Neutrophil (primary cell): ENCODE measurements around the gene P3H3.

Experiments used
- H3K27ac ChIP-seq: fragments of 200-600 bp; sonication (generic); 2 replicates; pipeline ENCODE4 v1.5.1; 2016; ENCODE audit warnings: mild to moderate bottlenecking, moderate library complexity
- H3K27me3 ChIP-seq: fragments of 200-600 bp; sonication (generic); 2 replicates; pipeline ENCODE4 v1.6.0; 2016; ENCODE audit warnings: mild to moderate bottlenecking
- H3K36me3 ChIP-seq: fragments of 200-600 bp; sonication (generic); 2 replicates; pipeline ENCODE4 v1.5.1; 2017
- H3K4me1 ChIP-seq, 2 experiments: fragments of 200-600 bp in 1 of 2; sonication (generic) in 1 of 2; 1 replicate in 1 of 2; 2 replicates in 1 of 2; pipeline versions ENCODE4 v1.5.1 to v1.6.1; 2013 to 2016; ENCODE audit warnings: low read depth in 1 of 2, low read length in 1 of 2, mild to moderate bottlenecking in 1 of 2, moderate library complexity in 1 of 2; ENCODE audit not compliant: control insufficient read depth in 1 of 2, insufficient read depth in 1 of 2
- H3K4me3 ChIP-seq, 2 experiments: fragments of 200-600 bp in 1 of 2; sonication (generic) in 1 of 2; 1 replicate in 1 of 2; 2 replicates in 1 of 2; pipeline ENCODE4 v1.5.1; 2013 to 2016; ENCODE audit warnings: low read depth in 1 of 2, low read length in 1 of 2, mild to moderate bottlenecking in 1 of 2, moderate library complexity in 1 of 2
- H3K9me3 ChIP-seq: fragments of 200-600 bp; sonication (generic); 2 replicates; pipeline ENCODE4 v1.5.1; 2016
- CTCF ChIP-seq: fragments of 200-600 bp; sonication (generic); IDR thresholded peaks from 2 replicates; pipeline ENCODE4 v1.5.1; 2016; ENCODE audit warnings: antibody characterized with exemption

The P3H3 gene

GRCh38 chr12:6795088-6795487 lies 33.1 kb upstream of the P3H3 start:
- Histone ChIP-seq H3K36me3 (no peaks in the 10 kb centered on the region), H3K27ac (no peak overlapping the region), H3K9me3 (no peaks in the 10 kb centered on the region), H3K4me1 (peaks cover 16 to 22% of the 10 kb centered on the region in 2 experiments), H3K4me3 (no peak overlapping the region), H3K27me3 (no peaks in the 10 kb centered on the region)
- TF ChIP-seq CTCF = no peak

DNA sequence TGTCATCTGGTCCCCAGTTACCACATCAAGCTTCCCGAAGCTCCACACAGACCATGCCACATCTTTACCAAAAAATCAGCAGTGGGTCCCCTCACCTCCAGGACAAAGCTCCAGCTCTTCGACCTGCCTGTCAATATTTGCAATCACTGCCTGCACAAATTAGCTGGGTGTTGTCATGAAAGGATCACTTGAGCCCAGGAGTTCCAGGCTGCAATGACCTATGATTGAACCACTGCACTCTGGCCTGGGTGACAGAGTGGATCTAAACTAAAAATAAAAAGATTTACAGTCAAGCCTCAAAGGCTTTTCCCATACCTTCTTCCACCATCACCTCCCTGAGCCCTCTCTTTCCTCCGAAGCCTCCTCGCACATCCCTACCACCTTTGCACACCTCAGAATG lies 31.6 kb upstream of the P3H3 start:
- no peaks in the 10 kb centered on the region for H3K36me3 ChIP-seq

DNA sequence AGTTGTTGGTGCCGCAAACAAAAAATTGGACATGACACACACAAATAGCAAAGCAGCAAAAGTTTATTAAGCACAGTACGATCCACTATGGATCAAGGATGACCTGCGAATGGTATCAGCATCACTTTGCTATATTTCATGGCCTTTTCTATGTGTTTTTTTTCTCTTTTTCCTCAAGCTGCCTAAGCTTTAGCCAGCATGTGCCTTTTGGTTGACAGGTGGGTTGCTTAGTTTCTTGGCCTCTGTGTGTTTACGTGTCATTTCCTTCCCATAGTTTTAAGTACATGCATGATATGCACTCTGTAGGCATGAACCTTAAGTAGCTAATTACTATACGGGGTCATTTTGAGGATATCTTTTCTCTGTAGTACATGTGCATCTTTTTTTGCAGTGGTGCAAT lies 29.1 kb upstream of the P3H3 start:
- Histone ChIP-seq H3K4me1 (no peaks in the 10 kb centered on the region), H3K36me3 (no peaks in the 10 kb centered on the region), H3K9me3 (no peaks in the 10 kb centered on the region), H3K4me3 (no peak overlapping the region), H3K27me3 (no peaks in the 10 kb centered on the region), H3K27ac (no peak overlapping the region)
- TF ChIP-seq CTCF = no peak

More for the DNA sequence above, 31.6 kb upstream of the P3H3 start:
- TF ChIP-seq CTCF = no peak
- Histone ChIP-seq H3K27me3 (no peaks in the 10 kb centered on the region), H3K4me3 (no peak overlapping the region), H3K27ac (no peak overlapping the region), H3K9me3 (no peaks in the 10 kb centered on the region), H3K4me1 (peaks cover 16 to 20% of the 10 kb centered on the region in 2 experiments)

DNA sequence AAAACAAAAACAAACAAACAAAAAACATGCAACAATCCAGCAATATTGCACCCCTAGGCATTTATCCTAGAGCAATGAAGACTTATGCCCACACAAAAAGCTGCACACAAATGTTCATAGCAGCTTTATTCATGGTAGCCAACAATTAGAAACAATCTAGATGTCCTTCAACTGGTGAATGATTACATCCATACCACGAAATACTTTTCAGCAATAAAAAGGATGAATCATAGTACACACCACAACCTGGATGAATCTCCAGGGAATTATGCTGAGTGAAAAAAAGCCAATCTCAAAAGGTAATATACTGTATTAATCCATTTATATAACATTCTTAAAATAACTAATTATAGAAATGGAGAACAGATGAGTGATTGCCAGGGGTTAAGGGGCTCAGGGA lies 21.0 kb upstream of the P3H3 start:
- no peak overlapping the region for H3K27ac ChIP-seq
- no peaks in the 10 kb centered on the region for H3K9me3 ChIP-seq
- H3K36me3 ChIP-seq = no peaks in the 10 kb centered on the region
- H3K27me3 ChIP-seq = no peaks in the 10 kb centered on the region
- H3K4me3 ChIP-seq = no peak overlapping the region
- H3K4me1 ChIP-seq = no peaks in the 10 kb centered on the region
- TF ChIP-seq CTCF = no peak

DNA sequence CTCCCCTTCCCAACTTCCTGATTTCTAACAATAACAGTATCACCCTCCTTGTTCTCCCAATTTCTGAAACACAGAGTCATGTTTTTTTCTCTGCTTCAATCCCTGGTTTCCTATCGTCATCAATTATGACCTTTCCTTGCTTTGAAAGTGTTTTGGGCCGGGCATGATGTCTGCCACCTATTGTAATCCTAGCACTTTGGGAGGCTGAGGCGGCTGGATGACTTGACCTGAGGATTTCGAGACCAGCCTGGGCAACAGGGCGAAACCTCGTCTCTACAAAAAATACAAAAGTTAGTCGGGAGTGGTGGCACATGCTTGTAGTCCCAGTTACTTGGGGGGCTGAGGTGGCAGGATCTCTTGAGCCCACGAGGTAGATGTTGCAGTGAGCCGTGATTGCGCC lies 19.2 kb upstream of the P3H3 start:
- no peaks in the 10 kb centered on the region for H3K27me3 ChIP-seq
- no peaks in the 10 kb centered on the region for H3K36me3 ChIP-seq
- TF ChIP-seq CTCF = no peak
- H3K4me3 ChIP-seq = no peak overlapping the region
- no peak overlapping the region for H3K27ac ChIP-seq
- H3K4me1 ChIP-seq = no peaks in the 10 kb centered on the region
- no peaks in the 10 kb centered on the region for H3K9me3 ChIP-seq

GRCh38 chr12:6810758-6811157 lies 17.4 kb upstream of the P3H3 start:
- no peaks in the 10 kb centered on the region for H3K9me3 ChIP-seq
- no peak overlapping the region for H3K27ac ChIP-seq
- H3K27me3 ChIP-seq = no peaks in the 10 kb centered on the region
- TF ChIP-seq CTCF = no peak
- H3K4me1 ChIP-seq = peaks cover 3% of the 10 kb centered on the region in 2 experiments
- H3K36me3 ChIP-seq = no peaks in the 10 kb centered on the region
- no peak overlapping the region for H3K4me3 ChIP-seq
